Smooth muscle cell (in vitro differentiated cells): ENCODE data around the gene CASZ1. TPM values are rescaled to one million over a fixed set of nuclear protein-coding genes. Genes with fewer than 3 reads are reported as not detected.

Source experiments
- DNase-seq: peaks from one replicate; lab custom pipeline; 2025; ENCODE audit not compliant: unreplicated experiment; lab: John Stamatoyannopoulos, UW
- H2AFZ ChIP-seq: fragments of 200-600 bp; sonication (generic); 2 replicates; pipeline ENCODE4 v1.6.0; 2016; ENCODE audit warnings: antibody characterized with exemption, low read depth, mild to moderate bottlenecking
- H3F3A ChIP-seq: fragments of 200-600 bp; sonication (generic); 2 replicates; pipeline ENCODE4 v1.6.0; 2017; ENCODE audit warnings: antibody characterized with exemption, low read depth
- H3K27ac ChIP-seq: fragments of 200-600 bp; sonication (generic); 2 replicates; pipeline ENCODE4 v1.5.1; 2016; ENCODE audit warnings: low read depth, mild to moderate bottlenecking
- H3K27me3 ChIP-seq: fragments of 200-600 bp; sonication (generic); 2 replicates; pipeline ENCODE4 v1.6.1; 2016; ENCODE audit warnings: low read depth, mild to moderate bottlenecking
- H3K36me3 ChIP-seq: fragments of 200-600 bp; sonication (generic); 2 replicates; pipeline ENCODE4 v1.5.1; 2016; ENCODE audit warnings: low read depth
- H3K4me1 ChIP-seq: fragments of 200-600 bp; sonication (generic); 2 replicates; pipeline ENCODE4 v1.5.1; 2016; ENCODE audit warnings: low read depth
- H3K4me2 ChIP-seq: fragments of 200-600 bp; sonication (generic); 2 replicates; pipeline ENCODE4 v1.6.0; 2016; ENCODE audit warnings: mild to moderate bottlenecking
- H3K4me3 ChIP-seq: fragments of 200-600 bp; sonication (generic); 2 replicates; pipeline ENCODE4 v1.5.1; 2016; ENCODE audit warnings: mild to moderate bottlenecking
- H3K79me2 ChIP-seq: fragments of 200-600 bp; sonication (generic); 2 replicates; pipeline ENCODE4 v1.6.0; 2016; ENCODE audit warnings: low read depth, mild to moderate bottlenecking
- H3K9ac ChIP-seq: fragments of 200-600 bp; sonication (generic); 2 replicates; pipeline ENCODE4 v1.6.0; 2016; ENCODE audit warnings: low read depth
- H3K9me3 ChIP-seq: fragments of 200-600 bp; sonication (generic); replicated peaks from 2 replicates; pipeline ENCODE4 v1.5.1; 2016; ENCODE audit warnings: low read depth
- H4K20me1 ChIP-seq: fragments of 200-600 bp; sonication (generic); 2 replicates; pipeline ENCODE4 v1.6.0; 2016; ENCODE audit warnings: low read depth
- CTCF ChIP-seq: fragments of 200-600 bp; sonication (generic); IDR thresholded peaks from 2 replicates; pipeline ENCODE4 v1.5.1; 2017; ENCODE audit warnings: borderline replicate concordance, mild to moderate bottlenecking, antibody characterized with exemption; ENCODE audit not compliant: insufficient read depth, poor library complexity, severe bottlenecking
- WGBS: methylation state at CpG from one replicate; pipeline ENCODE4 v1.1.7; 2016; ENCODE audit warnings: low lambda C conversion rate; 5-methylcytosine and 5-hydroxymethylcytosine counted together
- polyA plus RNA-seq: library from polyadenylated mRNA; unstranded; fragments of >200 nt; fragmentation: Nextera tagmentation; extraction: Ambion mirVana; gene quantifications from 2 replicates; pipeline ENCODE4 v1.2.1, GENCODE V29; 2016
- small RNA-seq: library from RNA; depleted of rRNA; stranded (forward); fragments of <200 nt; gene quantifications from one replicate; pipeline ENCODE3, GENCODE V24; 2014
- total RNA-seq: library from RNA; depleted of rRNA; stranded (reverse); fragments of >200 nt; gene quantifications from 2 replicates; pipeline ENCODE4 v1.2.3, GENCODE V29; 2014

The CASZ1 gene
- total and polyA plus RNA-seq, 2 experiments from 2014 or later, result 0.70 to 1.9 TPM

- Histone ChIP-seq H3K79me2 (no peaks in the 10 kb centered on the region), H3K27me3 (no peaks in the 10 kb centered on the region), H3K9ac (no peak overlapping the region), H3K9me3 (no peaks in the 10 kb centered on the region), H3K27ac (no peak overlapping the region), H3K4me2 (no peak overlapping the region), H3K4me3 (no peak overlapping the region), H2AFZ (no peak overlapping the region), H4K20me1 (peaks cover 19% of the 10 kb centered on the region), H3K36me3 (no peaks in the 10 kb centered on the region), H3F3A (no peaks in the 10 kb centered on the region), H3K4me1 (no peaks in the 10 kb centered on the region)
- WGBS, result 95% methylated on average over 5 of the region's 5 CpGs
- no peak for TF ChIP-seq CTCF
- DNase-seq, result no peak
Observed at GRCh38 chr1:10588640-10589039, 207.8 kb downstream of the CASZ1 start.

Small RNAs within 50 kb of the gene (small RNA-seq; reads per million reads assigned to genes)
- not detected for gene RN7SL614P

Other genes starting within 250 kb of the CASZ1 start
- gene TARDBP, start 216.0 kb upstream of the CASZ1 start, total RNA-seq, result 69.7 and 105 TPM in 2 replicates
- 90.6 and 103 TPM in 2 replicates for gene TARDBP, start 216.0 kb upstream of the CASZ1 start, polyA plus RNA-seq